Measurements from ENCODE around the gene OPHN1. TPM values are rescaled to one million over a fixed set of nuclear protein-coding genes. Genes with fewer than 3 reads are reported as not detected.

OPHN1 gene
- total RNA-seq, 4 donors from 2014 or later, result 3.9 to 20.6 (median 6.7) TPM

- DNase-seq, result no peak
- H3K9me3 ChIP-seq, result no peaks in the 10 kb centered on the region
- H3K27me3 ChIP-seq, result no peaks in the 10 kb centered on the region
- H3K4me1 ChIP-seq, result no peaks in the 10 kb centered on the region
- no peaks in the 10 kb centered on the region for H3K36me3 ChIP-seq
- no peak overlapping the region for H3K4me3 ChIP-seq
- TF ChIP-seq CTCF (IDR thresholded peaks at IDR 0.05) (no peak), POLR2A (IDR thresholded peaks at IDR 0.05) (no peak)
- no peak overlapping the region for H3K27ac ChIP-seq
These were observed 28.9 kb upstream of the OPHN1 start for GRCh38 chrX:68462197-68462596.

GRCh38 chrX:68461576-68461975, 28.3 kb upstream of the OPHN1 start:
- H3K9me3 ChIP-seq, result no peaks in the 10 kb centered on the region
- H3K27ac ChIP-seq, result no peak overlapping the region
- TF ChIP-seq CTCF (IDR thresholded peaks at IDR 0.05) (no peak), POLR2A (IDR thresholded peaks at IDR 0.05) (no peak)
- DNase-seq, result no peak
- no peaks in the 10 kb centered on the region for H3K36me3 ChIP-seq
- H3K4me3 ChIP-seq, result no peak overlapping the region
- H3K4me1 ChIP-seq, result no peaks in the 10 kb centered on the region
- H3K27me3 ChIP-seq, result no peaks in the 10 kb centered on the region

GRCh38 chrX:68461093-68461492, 27.8 kb upstream of the OPHN1 start:
- Histone ChIP-seq H3K4me3 (no peak overlapping the region), H3K9me3 (no peaks in the 10 kb centered on the region), H3K27me3 (no peaks in the 10 kb centered on the region), H3K36me3 (no peaks in the 10 kb centered on the region), H3K4me1 (no peaks in the 10 kb centered on the region), H3K27ac (no peak overlapping the region)
- TF ChIP-seq CTCF (IDR thresholded peaks at IDR 0.05) (no peak), POLR2A (IDR thresholded peaks at IDR 0.05) (no peak)
- DNase-seq, result no peak

- no peak overlapping the region for H3K4me3 ChIP-seq
- no peak for TF ChIP-seq CTCF (IDR thresholded peaks at IDR 0.05)
- no peak for TF ChIP-seq POLR2A (IDR thresholded peaks at IDR 0.05)
- H3K4me1 ChIP-seq, result no peaks in the 10 kb centered on the region
- no peaks in the 10 kb centered on the region for H3K36me3 ChIP-seq
- no peak overlapping the region for H3K27ac ChIP-seq
- DNase-seq, result no peak
- no peaks in the 10 kb centered on the region for H3K9me3 ChIP-seq
- H3K27me3 ChIP-seq, result no peaks in the 10 kb centered on the region
These were observed 21.8 kb upstream of the OPHN1 start for GRCh38 chrX:68455151-68455510.

- H3K9me3 ChIP-seq, result no peaks in the 10 kb centered on the region
- no peak overlapping the region for H3K4me3 ChIP-seq
- TF ChIP-seq POLR2A (IDR thresholded peaks at IDR 0.05) (no peak), CTCF (IDR thresholded peaks at IDR 0.05) (no peak)
- H3K4me1 ChIP-seq, result no peaks in the 10 kb centered on the region
- H3K27ac ChIP-seq, result no peak overlapping the region
- no peaks in the 10 kb centered on the region for H3K36me3 ChIP-seq
- no peak for DNase-seq
- H3K27me3 ChIP-seq, result no peaks in the 10 kb centered on the region
These were observed 21.3 kb upstream of the OPHN1 start for GRCh38 chrX:68454476-68455150.

- H3K9me3 ChIP-seq, result no peaks in the 10 kb centered on the region
- no peaks in the 10 kb centered on the region for H3K4me1 ChIP-seq
- TF ChIP-seq POLR2A (IDR thresholded peaks at IDR 0.05), result no peak
- TF ChIP-seq CTCF (IDR thresholded peaks at IDR 0.05), result no peak
- no peak overlapping the region for H3K4me3 ChIP-seq
- DNase-seq, result no peak
- no peak overlapping the region for H3K27ac ChIP-seq
- no peaks in the 10 kb centered on the region for H3K27me3 ChIP-seq
- H3K36me3 ChIP-seq, result no peaks in the 10 kb centered on the region
These were observed 18.4 kb upstream of the OPHN1 start for GRCh38 chrX:68451720-68452119.
